Subcutaneous adipose tissue (tissue), 4 donors: ENCODE results near the gene C6orf62. TPM values are rescaled to one million over a fixed set of nuclear protein-coding genes. Genes with fewer than 3 reads are reported as not detected.

Experiments used
- total RNA-seq, 4 donors: library from RNA; depleted of rRNA; stranded (reverse); fragments of >200 nt; gene quantifications; one replicate each; pipeline ENCODE4 v1.1.0, GENCODE V29; 2016
- TF ChIP-seq, protein P1 (sequence below): fragments of 450-650 bp; IDR thresholded peaks from one replicate; pipeline ENCODE4 v1.5.1; 2016; ENCODE audit warnings: low read depth, mild to moderate bottlenecking, control low read depth, antibody characterized with exemption, moderate library complexity

The C6orf62 gene
- total RNA-seq, 4 donors from 2014 or later: 70.1 to 126 (median 90.8) TPM

DNA sequence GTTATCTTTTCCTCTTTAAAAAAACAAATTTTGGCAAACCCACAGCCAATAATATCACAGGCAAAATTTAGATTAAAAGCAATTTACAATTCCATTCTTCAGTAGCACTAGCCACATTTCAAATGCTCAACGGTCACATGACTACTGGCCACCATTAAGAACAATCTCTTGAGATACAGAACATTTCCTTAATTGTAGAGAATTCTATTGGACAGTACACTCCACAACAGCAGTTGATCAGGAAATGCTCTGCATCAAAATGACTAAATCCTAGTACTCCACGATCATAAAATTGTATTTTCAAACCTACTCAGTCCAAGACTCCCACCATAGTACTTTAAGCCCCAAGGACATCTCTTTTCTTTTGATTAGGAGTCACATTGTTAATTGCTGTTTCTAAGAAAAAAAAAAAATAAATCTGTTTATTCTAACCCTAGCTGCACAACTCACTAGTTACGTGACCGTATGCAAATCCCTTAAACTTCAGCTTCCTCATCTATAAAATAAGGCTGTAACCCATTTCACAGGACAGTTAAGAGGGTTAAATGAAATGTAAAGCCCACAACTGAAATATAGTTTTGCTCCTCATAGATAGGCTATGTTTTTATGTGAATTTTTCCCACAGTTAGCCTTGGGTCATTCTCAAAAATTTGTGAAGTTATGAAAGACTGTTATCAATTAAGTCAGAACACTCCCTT lies 9.8 kb downstream of the C6orf62 start:
- TF ChIP-seq, protein P1, sequence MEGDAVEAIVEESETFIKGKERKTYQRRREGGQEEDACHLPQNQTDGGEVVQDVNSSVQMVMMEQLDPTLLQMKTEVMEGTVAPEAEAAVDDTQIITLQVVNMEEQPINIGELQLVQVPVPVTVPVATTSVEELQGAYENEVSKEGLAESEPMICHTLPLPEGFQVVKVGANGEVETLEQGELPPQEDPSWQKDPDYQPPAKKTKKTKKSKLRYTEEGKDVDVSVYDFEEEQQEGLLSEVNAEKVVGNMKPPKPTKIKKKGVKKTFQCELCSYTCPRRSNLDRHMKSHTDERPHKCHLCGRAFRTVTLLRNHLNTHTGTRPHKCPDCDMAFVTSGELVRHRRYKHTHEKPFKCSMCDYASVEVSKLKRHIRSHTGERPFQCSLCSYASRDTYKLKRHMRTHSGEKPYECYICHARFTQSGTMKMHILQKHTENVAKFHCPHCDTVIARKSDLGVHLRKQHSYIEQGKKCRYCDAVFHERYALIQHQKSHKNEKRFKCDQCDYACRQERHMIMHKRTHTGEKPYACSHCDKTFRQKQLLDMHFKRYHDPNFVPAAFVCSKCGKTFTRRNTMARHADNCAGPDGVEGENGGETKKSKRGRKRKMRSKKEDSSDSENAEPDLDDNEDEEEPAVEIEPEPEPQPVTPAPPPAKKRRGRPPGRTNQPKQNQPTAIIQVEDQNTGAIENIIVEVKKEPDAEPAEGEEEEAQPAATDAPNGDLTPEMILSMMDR: no peak

DNA sequence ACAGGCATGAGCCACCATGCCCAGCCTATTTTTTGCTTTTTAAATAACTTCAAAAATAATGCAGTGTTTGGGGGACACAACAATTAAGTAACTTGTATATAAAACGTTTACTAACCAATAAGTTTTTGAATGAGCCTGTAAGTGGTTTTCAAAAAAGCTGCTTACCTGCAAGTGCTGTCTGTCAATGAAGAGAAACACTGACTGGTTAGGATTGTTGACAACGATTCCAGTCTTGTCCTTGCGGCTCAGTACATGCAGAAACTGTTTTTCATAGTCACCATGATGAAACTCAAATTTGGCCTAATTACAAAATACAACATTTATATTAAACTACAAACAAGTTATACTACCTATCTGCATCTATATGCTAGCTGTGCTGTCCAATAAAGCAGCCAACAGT lies 10.3 kb downstream of the C6orf62 start:
- TF ChIP-seq, protein P1: no peak

DNA sequence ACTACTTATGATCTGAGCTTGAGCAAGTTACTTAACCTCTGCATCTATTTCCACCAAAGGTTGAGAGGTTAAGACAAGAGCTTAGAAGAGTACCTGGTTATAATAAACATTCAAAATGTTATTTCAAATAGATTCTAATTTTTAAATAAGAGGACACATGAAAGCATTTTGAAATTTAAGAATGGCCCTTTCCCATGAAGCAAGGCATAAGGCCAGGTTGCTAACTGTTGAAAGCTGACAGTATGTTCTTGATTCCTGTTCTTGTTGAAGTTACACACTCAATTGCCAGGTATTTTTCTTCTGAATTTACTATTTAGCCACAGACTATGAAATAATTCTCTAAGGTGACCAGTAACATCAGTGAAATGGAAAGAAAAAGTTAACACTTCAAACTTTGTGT lies 14.5 kb downstream of the C6orf62 start:
- TF ChIP-seq, protein P1: no peak

DNA sequence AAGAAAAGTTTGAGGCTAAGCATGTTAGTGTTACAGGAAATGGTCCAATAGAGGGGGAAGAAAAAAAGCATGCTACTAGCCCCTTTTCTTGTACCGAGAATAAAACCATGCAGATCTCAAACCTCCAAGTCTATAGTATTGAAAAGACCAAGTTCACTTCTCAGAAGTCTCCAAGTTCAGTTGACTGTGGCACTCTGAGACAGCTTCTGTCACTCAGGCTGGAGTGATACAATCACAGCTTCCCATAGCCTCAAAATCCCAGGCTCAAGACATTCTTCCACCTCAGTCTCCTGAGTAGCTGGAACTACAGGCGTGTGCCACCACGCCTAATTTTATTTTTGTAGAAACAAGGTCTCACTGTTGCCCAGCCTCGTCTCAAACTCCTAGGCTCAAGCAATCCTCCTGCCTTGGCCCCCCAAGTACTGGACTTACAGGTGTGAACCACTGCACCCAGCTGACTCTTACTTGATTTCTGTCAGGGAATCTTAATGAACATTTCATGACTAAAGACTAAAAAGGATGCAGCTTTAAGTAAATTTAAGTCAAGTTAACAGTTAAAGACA lies 16.2 kb downstream of the C6orf62 start:
- TF ChIP-seq, protein P1: no peak

DNA sequence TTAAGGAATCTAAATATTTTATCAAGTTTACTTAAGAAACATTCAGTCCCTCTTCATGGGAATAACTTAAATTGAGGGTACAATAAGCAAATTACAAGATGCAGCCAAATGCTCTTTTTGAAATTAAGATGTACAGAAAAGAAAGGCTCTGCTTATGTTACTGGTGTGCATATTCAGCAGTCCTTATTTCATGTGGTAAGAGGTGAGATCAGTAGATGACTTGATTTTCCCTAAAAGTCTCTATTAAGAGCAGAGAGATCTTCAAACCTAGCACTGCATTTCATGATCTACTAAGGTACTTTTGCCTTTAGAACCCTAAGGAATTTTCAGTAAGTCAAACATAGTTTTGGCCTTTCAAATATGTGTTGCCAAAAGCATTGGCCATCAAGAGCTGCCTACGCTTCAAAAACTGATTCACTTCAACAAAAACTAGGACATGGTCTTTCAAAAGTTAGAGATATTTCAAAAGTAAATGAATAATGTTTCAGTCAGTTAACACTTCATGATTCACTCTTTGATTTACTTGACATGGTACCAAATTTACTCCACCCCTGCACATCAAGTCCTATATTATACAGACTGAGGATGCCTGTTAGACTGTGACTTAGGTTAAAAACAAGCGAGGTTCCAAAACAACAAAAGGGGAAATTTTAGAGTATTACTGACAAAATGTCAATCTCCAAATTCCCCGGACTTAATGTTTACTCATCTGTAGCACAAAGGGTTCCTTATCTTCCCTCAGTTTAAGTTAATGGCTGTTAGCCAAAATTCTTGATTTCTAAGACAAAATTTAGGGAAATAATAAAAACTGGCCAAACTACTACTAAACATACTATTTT lies 19.2 kb downstream of the C6orf62 start:
- TF ChIP-seq, protein P1: no peak

DNA sequence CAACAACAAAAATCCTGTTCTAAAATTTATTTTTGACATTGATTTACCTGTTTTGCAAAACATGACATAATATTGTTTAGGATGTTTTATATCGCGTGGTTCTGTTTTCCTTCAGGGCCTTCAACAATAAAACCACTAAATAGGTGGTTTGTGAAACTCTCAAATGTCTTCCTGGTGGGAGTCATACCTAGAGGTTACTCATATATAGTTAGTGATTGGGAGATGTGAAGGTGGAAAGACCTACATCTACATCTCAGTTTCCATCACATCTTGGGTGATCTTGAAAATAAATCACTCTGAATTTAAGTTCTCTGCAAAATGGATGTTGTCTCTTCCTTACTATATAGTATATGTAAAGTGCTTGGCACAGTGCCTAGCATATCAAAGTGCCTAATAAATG lies 22.9 kb downstream of the C6orf62 start:
- TF ChIP-seq, protein P1: no peak

DNA sequence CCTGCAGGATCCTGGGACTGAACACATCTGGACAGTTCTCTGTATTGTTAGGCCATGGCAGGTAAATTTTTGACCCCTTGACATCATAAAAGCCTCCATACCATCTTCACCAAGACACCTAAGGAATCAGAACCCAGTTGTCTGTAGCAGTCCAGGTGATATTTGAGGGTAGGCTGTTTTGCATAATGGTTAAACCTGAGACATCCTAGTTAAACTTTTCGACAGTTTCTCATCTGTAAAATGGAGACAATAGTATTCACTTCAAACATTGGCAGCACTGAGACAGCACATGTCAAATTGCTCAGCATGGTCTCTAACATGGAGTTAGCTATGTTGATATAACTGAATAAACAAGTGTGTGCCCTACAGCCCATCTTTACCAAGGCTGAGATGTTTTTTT lies 24.8 kb downstream of the C6orf62 start:
- TF ChIP-seq, protein P1: no peak
